Vagina (tissue), 2 donors: ENCODE data around the gene VPS33A. TPM values are rescaled to one million over a fixed set of nuclear protein-coding genes. Genes with fewer than 3 reads are reported as not detected.

Source experiments
- DNase-seq, 2 donors: peaks; one replicate each; pipeline ENCODE4 v3.0.0-alpha.2; 2017; ENCODE audit errors: extremely low spot score in 2 of 2
- H3K27ac ChIP-seq: fragments of 200-600 bp; sonication (generic); one replicate; pipeline ENCODE4 v1.5.1; 2019
- H3K27me3 ChIP-seq: fragments of 200-600 bp; sonication (generic); one replicate; pipeline ENCODE4 v1.5.1; 2019
- H3K36me3 ChIP-seq, 2 donors: fragments of 200-600 bp; sonication (generic); one replicate each; pipeline ENCODE4 v1.5.1; 2017 to 2019
- H3K4me1 ChIP-seq: fragments of 200-600 bp; sonication (generic); one replicate; pipeline ENCODE4 v1.5.1; 2019
- H3K4me3 ChIP-seq, 2 donors: fragments of 200-600 bp; sonication (generic); 1 replicate in 1 of 2; 2 replicates in 1 of 2; pipeline ENCODE4 v1.5.1; 2016 to 2019
- H3K9me3 ChIP-seq: fragments of 200-600 bp; sonication (generic); one replicate; pipeline ENCODE4 v1.5.1; 2019
- CTCF ChIP-seq, 3 experiments: fragments of 450-650 bp in 2 of 3; fragments of 200-600 bp in 1 of 3; sonication (generic) in 1 of 3; IDR thresholded peaks; one replicate each; pipeline ENCODE4 v1.5.1; 2017 to 2019; ENCODE audit warnings: antibody characterized with exemption in 3 of 3, mild to moderate bottlenecking in 2 of 3, moderate library complexity in 2 of 3
- POLR2A ChIP-seq, 2 donors: fragments of 450-650 bp; IDR thresholded peaks; one replicate each; pipeline ENCODE4 v1.6.1; 2017; ENCODE audit warnings: antibody characterized with exemption in 2 of 2, mild to moderate bottlenecking in 2 of 2, moderate library complexity in 2 of 2
- POLR2AphosphoS5 ChIP-seq, 2 donors: sonication (generic); formaldehyde crosslinking; IDR thresholded peaks; one replicate each; pipeline ENCODE4 v1.9.0; 2017; ENCODE audit warnings: antibody characterized with exemption in 2 of 2, mild to moderate bottlenecking in 2 of 2, low read depth in 1 of 2; ENCODE audit not compliant: insufficient read depth in 1 of 2
- intact Hi-C: fragments of 100-400 bp; cut with DNase I; formaldehyde crosslinking; loops from one replicate; pipeline ENCODE4 v1.15.1; 2023
- total RNA-seq: library from RNA; depleted of rRNA; stranded (reverse); fragments of >200 nt; gene quantifications from one replicate; pipeline ENCODE4 v1.2.3, GENCODE V29; 2016

VPS33A gene
- total RNA-seq, 1 donor from 2014 or later: 11.0 TPM

DNA sequence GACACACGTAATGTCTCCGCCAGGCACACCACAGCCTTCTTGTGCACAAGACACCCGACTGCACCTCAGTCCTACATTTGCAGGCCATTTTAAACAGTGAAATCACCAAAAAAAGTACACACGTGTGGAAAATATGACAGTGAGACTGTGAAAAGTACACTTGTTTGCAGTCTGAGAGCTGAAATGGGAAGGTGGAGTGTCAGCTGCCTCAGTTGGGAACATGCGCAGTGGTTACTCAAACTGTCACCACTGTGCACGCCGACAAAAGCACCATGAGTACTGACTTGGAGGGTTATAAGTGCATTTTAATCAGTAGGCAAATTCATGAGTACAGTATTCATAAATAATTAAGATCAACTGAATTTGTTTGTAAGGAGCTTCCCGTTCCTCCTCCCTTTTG is 15.8 kb downstream of the VPS33A start:
- Histone ChIP-seq H3K27ac (no peak overlapping the region), H3K36me3 (peaks cover 0 to 36% of the 10 kb centered on the region in 2 donors), H3K4me3 (no peak overlapping the region), H3K4me1 (no peaks in the 10 kb centered on the region), H3K27me3 (no peaks in the 10 kb centered on the region), H3K9me3 (no peaks in the 10 kb centered on the region)
- TF ChIP-seq POLR2A (IDR thresholded peaks at IDR 0.05): no peak
- TF ChIP-seq POLR2AphosphoS5 (IDR thresholded peaks at IDR 0.05; ENCODE audit: insufficient read depth in 1 of 2, low read depth in 1 of 2): no peak
- no peak for TF ChIP-seq CTCF (IDR thresholded peaks at IDR 0.05)
- intact Hi-C loops: no loop called here
- no peak for DNase-seq

GRCh38 chr12:122250047-122250446 is 16.2 kb downstream of the VPS33A start:
- Histone ChIP-seq H3K4me3 (no peak overlapping the region), H3K36me3 (peaks cover 0 to 36% of the 10 kb centered on the region in 2 donors), H3K4me1 (no peaks in the 10 kb centered on the region), H3K27ac (no peak overlapping the region), H3K9me3 (no peaks in the 10 kb centered on the region), H3K27me3 (no peaks in the 10 kb centered on the region)
- DNase-seq: no peak
- intact Hi-C loops: no loop called here
- TF ChIP-seq CTCF (IDR thresholded peaks at IDR 0.05) (no peak), POLR2A (IDR thresholded peaks at IDR 0.05) (no peak), POLR2AphosphoS5 (IDR thresholded peaks at IDR 0.05; ENCODE audit: insufficient read depth in 1 of 2, low read depth in 1 of 2) (no peak)

DNA sequence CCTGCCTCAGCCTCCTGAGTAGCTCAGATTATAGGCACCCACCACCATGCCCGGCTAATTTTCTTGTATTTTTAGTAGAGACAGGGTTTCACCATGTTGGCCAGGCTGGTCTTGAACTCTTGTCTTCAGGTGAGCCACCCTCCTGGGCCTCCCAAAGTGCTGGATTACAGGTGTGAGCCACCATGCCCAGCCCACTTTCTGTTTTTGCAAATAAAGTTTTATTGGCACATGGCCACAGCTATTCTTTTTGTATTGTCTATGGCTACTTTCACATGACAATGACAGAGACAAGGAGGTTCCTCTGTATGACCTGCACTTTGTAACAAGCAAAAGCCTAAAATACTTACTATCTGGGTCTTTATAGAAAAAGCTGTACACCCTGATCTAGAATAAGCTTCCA is 20.7 kb downstream of the VPS33A start:
- DNase-seq: no peak
- intact Hi-C loops: no loop called here
- peaks cover 0 to 34% of the 10 kb centered on the region in 2 donors for H3K36me3 ChIP-seq
- no peak overlapping the region for H3K4me3 ChIP-seq
- H3K4me1 ChIP-seq: no peaks in the 10 kb centered on the region
- TF ChIP-seq POLR2AphosphoS5 (IDR thresholded peaks at IDR 0.05; ENCODE audit: insufficient read depth in 1 of 2, low read depth in 1 of 2) (no peak), CTCF (IDR thresholded peaks at IDR 0.05) (no peak)
- H3K27me3 ChIP-seq: no peaks in the 10 kb centered on the region
- no peaks in the 10 kb centered on the region for H3K9me3 ChIP-seq
- H3K27ac ChIP-seq: no peak overlapping the region

DNA sequence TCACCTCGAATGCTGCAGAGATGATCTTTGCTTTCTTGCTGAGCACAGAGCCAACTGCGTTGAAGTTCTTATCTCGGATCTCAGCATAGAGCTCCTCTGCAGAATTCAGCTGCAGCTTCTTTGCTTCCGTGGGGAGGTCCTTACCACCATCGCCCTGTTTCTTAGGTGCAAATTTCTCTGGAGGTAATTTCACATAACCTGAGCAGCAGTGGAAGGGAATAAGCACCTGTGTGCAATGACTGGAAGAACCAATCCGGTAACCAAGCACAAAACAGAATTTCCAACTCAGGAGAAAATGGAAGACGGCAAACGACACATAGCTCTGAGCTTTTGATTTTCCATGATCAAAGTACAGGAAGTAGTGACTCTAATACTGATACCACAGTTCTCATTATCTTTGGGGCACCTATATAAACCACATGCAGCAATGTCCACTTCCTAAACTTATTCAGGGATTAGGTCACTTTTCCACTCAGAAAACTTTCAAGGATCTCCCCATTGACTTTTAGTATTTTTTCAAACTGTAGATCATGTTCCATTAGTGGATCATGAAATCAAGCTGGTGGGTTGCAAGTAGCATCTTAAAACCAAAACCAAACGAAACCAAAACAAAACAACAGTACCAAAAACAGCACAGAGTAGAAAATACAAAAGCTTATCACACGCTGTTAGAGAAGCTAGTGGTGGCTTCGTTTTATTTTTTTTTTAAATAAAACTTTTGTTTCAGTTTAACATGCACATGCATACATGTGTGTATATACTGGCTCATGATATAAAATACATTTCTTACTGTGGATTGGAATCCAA is 21.5 kb downstream of the VPS33A start:
- no peaks in the 10 kb centered on the region for H3K4me1 ChIP-seq
- no peak for DNase-seq
- H3K27ac ChIP-seq: no peak overlapping the region
- H3K36me3 ChIP-seq: peaks cover 0 to 26% of the 10 kb centered on the region in 2 donors
- no peaks in the 10 kb centered on the region for H3K9me3 ChIP-seq
- H3K4me3 ChIP-seq: no peak overlapping the region
- no peak for TF ChIP-seq POLR2A (IDR thresholded peaks at IDR 0.05)
- TF ChIP-seq CTCF (IDR thresholded peaks at IDR 0.05): no peak
- TF ChIP-seq POLR2AphosphoS5 (IDR thresholded peaks at IDR 0.05; ENCODE audit: insufficient read depth in 1 of 2, low read depth in 1 of 2): no peak
- no peaks in the 10 kb centered on the region for H3K27me3 ChIP-seq
- intact Hi-C loops: no loop called here

GRCh38 chr12:122243965-122244364 is 22.3 kb downstream of the VPS33A start:
- Histone ChIP-seq H3K9me3 (no peaks in the 10 kb centered on the region), H3K27me3 (no peaks in the 10 kb centered on the region), H3K4me1 (no peaks in the 10 kb centered on the region), H3K4me3 (no peak overlapping the region), H3K36me3 (peaks cover 0 to 18% of the 10 kb centered on the region in 2 donors), H3K27ac (no peak overlapping the region)
- intact Hi-C loops: no loop called here
- no peak for DNase-seq
- no peak for TF ChIP-seq CTCF (IDR thresholded peaks at IDR 0.05)
- no peak for TF ChIP-seq POLR2A (IDR thresholded peaks at IDR 0.05)
